ENCODE results near the gene FAM200A. TPM values are rescaled to one million over a fixed set of nuclear protein-coding genes. Genes with fewer than 3 reads are reported as not detected.
A peak's percentile ranks its signal among the peaks of the same experiment; 100 is the strongest.
"Not testable (repeated sequence)": the region's sequence is repeated elsewhere in the genome, so short reads cannot be mapped to it uniquely, and the experiment has no call there.

The FAM200A gene
- total and polyA plus RNA-seq, 2 donors (not counting 1 experiment from before 2014, with no cell fraction given) = 9.0 to 9.7 TPM

GRCh38 chr7:99505324-99505662 lies 46.6 kb downstream of the FAM200A start:
- DNase-seq (ENCODE audit: low read depth in 2 of 2) = no peak
- Histone ChIP-seq H3K27ac (ENCODE audit: insufficient read depth, low read length) (peak overlapping the region; percentile 89), H3K79me2 (ENCODE audit: control insufficient read depth, insufficient read depth, low read length) (peaks cover 37% of the 10 kb centered on the region)

DNA sequence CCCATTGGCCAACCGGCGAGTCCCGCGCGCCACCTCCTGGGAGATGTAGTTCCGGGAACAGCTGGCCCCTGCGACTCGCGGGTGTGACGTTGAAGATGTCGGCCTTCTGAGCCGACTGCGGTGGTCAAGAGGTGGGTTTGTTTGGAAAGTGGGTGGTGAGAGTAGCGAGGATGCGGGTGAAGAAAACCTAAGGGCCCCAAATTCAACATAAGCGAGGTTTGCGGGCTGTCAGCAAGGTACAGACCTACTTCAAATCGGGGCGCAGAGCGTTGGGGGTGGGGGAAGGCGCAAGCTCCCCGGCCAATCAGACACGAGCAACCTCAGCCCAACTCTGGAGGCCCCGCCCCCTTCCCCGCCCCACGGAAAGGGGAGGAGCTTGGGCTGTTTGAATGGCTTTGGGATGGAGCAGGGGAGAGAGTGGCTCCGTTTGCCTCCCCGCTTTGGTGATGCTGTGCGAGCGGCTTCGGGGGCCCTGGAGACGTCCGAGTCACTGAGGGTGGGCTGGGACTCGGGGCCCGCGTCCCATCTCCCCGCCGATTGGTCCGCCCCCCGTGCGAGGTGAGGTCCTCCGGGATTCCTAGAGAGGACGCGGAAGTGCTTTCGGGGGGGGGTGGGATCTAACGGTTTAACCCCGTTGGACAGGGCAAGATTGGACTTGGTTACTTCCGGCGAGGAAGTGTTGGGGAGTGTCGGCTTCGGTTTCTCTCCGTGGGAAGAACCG lies 47.2 kb downstream of the FAM200A start, which contains the start of gene ZKSCAN5:
Gene ZKSCAN5, plus strand, starts transcription at position 60 of the 721 bp plus-strand sequence. CDS start 1,383 bp downstream, outside the sequence.
- H3K27ac ChIP-seq (ENCODE audit: insufficient read depth, low read length) = peak within 1 kb of the TSS; percentile 89
- H4K20me1 ChIP-seq (ENCODE audit: control insufficient read depth, extremely low read depth, insufficient read depth, low read length) = no peaks in the 10 kb centered on the region
- H3K36me3 ChIP-seq (ENCODE audit: control insufficient read depth, insufficient read depth, low read length) = no peaks in the 10 kb centered on the region
- H2AFZ ChIP-seq (ENCODE audit: low read length) = peak within 1 kb of the TSS; percentile 92
- H3K9ac ChIP-seq (ENCODE audit: insufficient read depth, low read length) = peak within 1 kb of the TSS; percentile 79
- peak within 1 kb of the TSS; percentile 71 for H3K4me2 ChIP-seq (ENCODE audit: extremely low read depth, insufficient read depth, low read length)
- TF ChIP-seq EZH2 (IDR thresholded peaks at IDR 0.05; ENCODE audit: low read length, missing control alignments) = no peak
- TF ChIP-seq, protein P1, sequence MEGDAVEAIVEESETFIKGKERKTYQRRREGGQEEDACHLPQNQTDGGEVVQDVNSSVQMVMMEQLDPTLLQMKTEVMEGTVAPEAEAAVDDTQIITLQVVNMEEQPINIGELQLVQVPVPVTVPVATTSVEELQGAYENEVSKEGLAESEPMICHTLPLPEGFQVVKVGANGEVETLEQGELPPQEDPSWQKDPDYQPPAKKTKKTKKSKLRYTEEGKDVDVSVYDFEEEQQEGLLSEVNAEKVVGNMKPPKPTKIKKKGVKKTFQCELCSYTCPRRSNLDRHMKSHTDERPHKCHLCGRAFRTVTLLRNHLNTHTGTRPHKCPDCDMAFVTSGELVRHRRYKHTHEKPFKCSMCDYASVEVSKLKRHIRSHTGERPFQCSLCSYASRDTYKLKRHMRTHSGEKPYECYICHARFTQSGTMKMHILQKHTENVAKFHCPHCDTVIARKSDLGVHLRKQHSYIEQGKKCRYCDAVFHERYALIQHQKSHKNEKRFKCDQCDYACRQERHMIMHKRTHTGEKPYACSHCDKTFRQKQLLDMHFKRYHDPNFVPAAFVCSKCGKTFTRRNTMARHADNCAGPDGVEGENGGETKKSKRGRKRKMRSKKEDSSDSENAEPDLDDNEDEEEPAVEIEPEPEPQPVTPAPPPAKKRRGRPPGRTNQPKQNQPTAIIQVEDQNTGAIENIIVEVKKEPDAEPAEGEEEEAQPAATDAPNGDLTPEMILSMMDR (conservative IDR thresholded peaks at IDR 0.05 in 1 of 2, IDR thresholded peaks at IDR 0.05 in 1 of 2; ENCODE audit: low read depth in 1 of 2, low read length in 2 of 2) = no peak
- H3K27me3 ChIP-seq (ENCODE audit: control insufficient read depth, insufficient read depth, low read length) = no peaks in the 10 kb centered on the region
- DNase-seq (ENCODE audit: low read depth in 2 of 2) = peak; percentile 97 to 98
- H3K4me3 ChIP-seq (replicated peaks in 1 of 4; ENCODE audit: control extremely low read depth in 1 of 4, insufficient read depth in 1 of 4, low read depth in 3 of 4, low read length in 4 of 4) = peak within 1 kb of the TSS; percentile 63 to 97 (median 86)
- H3K9me3 ChIP-seq (ENCODE audit: control insufficient read depth, insufficient read depth, low read depth, low read length) = no peaks in the 10 kb centered on the region
- peaks cover 3% of the 10 kb centered on the region for H3K4me1 ChIP-seq (ENCODE audit: control insufficient read depth, extremely low read depth, insufficient read depth, low read length)
- peaks cover 39% of the 10 kb centered on the region for H3K79me2 ChIP-seq (ENCODE audit: control insufficient read depth, insufficient read depth, low read length)

More at GRCh38 chr7:99505324-99505662, 46.6 kb downstream of the FAM200A start:
- peak overlapping the region; percentile 71 for H3K4me2 ChIP-seq (ENCODE audit: extremely low read depth, insufficient read depth, low read length)
- no peaks in the 10 kb centered on the region for H4K20me1 ChIP-seq (ENCODE audit: control insufficient read depth, extremely low read depth, insufficient read depth, low read length)
- H3K9ac ChIP-seq (ENCODE audit: insufficient read depth, low read length) = peak overlapping the region; percentile 79
- no peak overlapping the region for H2AFZ ChIP-seq (ENCODE audit: low read length)
- no peaks in the 10 kb centered on the region for H3K36me3 ChIP-seq (ENCODE audit: control insufficient read depth, insufficient read depth, low read length)
- peak overlapping the region; percentile 63 to 97 (median 86) for H3K4me3 ChIP-seq (replicated peaks in 1 of 4; ENCODE audit: control extremely low read depth in 1 of 4, insufficient read depth in 1 of 4, low read depth in 3 of 4, low read length in 4 of 4)
- H3K4me1 ChIP-seq (ENCODE audit: control insufficient read depth, extremely low read depth, insufficient read depth, low read length) = peaks cover 3% of the 10 kb centered on the region
- no peaks in the 10 kb centered on the region for H3K9me3 ChIP-seq (ENCODE audit: control insufficient read depth, insufficient read depth, low read depth, low read length)
- TF ChIP-seq, protein P1 (conservative IDR thresholded peaks at IDR 0.05 in 1 of 2, IDR thresholded peaks at IDR 0.05 in 1 of 2; ENCODE audit: low read depth in 1 of 2, low read length in 2 of 2) = no peak
- H3K27me3 ChIP-seq (ENCODE audit: control insufficient read depth, insufficient read depth, low read length) = no peaks in the 10 kb centered on the region

- no peaks in the 10 kb centered on the region for H3K9me3 ChIP-seq (ENCODE audit: control insufficient read depth, insufficient read depth, low read depth, low read length)
- H3K9ac ChIP-seq (ENCODE audit: insufficient read depth, low read length) = no peak overlapping the region
- H3K27me3 ChIP-seq (ENCODE audit: control insufficient read depth, insufficient read depth, low read length) = no peaks in the 10 kb centered on the region
- peak in 1 of 2 donors; percentile 96 for DNase-seq (ENCODE audit: low read depth in 2 of 2)
- no peaks in the 10 kb centered on the region for H4K20me1 ChIP-seq (ENCODE audit: control insufficient read depth, extremely low read depth, insufficient read depth, low read length)
- peak overlapping the region; percentile 68 for H3K4me2 ChIP-seq (ENCODE audit: extremely low read depth, insufficient read depth, low read length)
- peaks cover 3% of the 10 kb centered on the region for H3K4me1 ChIP-seq (ENCODE audit: control insufficient read depth, extremely low read depth, insufficient read depth, low read length)
- peak overlapping the region; percentile 48 to 97 (median 86) for H3K4me3 ChIP-seq (replicated peaks in 1 of 4; ENCODE audit: control extremely low read depth in 1 of 4, insufficient read depth in 1 of 4, low read depth in 3 of 4, low read length in 4 of 4)
- H3K79me2 ChIP-seq (ENCODE audit: control insufficient read depth, insufficient read depth, low read length) = peaks cover 44% of the 10 kb centered on the region
- TF ChIP-seq EZH2 (IDR thresholded peaks at IDR 0.05; ENCODE audit: low read length, missing control alignments) = no peak
- TF ChIP-seq, protein P1 (conservative IDR thresholded peaks at IDR 0.05 in 1 of 2, IDR thresholded peaks at IDR 0.05 in 1 of 2; ENCODE audit: low read depth in 1 of 2, low read length in 2 of 2) = no peak
- peak overlapping the region; percentile 89 for H3K27ac ChIP-seq (ENCODE audit: insufficient read depth, low read length)
- no peaks in the 10 kb centered on the region for H3K36me3 ChIP-seq (ENCODE audit: control insufficient read depth, insufficient read depth, low read length)
- H2AFZ ChIP-seq (ENCODE audit: low read length) = peak overlapping the region; percentile 86
These were observed 47.7 kb downstream of the FAM200A start for GRCh38 chr7:99504281-99504602.

DNA sequence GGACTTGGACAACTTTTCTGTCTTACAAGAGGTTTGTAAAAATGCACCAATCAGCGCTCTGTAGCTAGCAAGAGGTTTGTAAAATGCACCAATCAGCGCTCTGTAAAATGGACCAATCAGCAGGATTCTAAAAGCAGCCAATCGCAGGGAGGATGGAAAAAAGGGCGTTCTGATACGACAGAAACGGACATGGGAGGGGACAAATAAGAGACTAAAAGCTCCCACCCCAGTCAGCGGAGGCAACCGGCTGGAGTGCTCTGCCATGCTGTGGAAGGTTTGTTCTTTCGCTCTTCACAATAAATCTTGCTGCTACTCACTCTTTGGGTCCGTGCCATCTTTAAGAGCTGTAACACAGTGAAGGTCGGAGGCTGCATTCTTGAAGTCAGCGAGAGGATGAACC lies 50.7 kb downstream of the FAM200A start:
- not testable (repeated sequence) for H3K4me2 ChIP-seq (ENCODE audit: extremely low read depth, insufficient read depth, low read length); DNase-seq (ENCODE audit: low read depth in 2 of 2)
- peaks cover 54% of the 10 kb centered on the region for H3K79me2 ChIP-seq (ENCODE audit: control insufficient read depth, insufficient read depth, low read length)

More for the DNA sequence above, 50.7 kb downstream of the FAM200A start:
- peak overlapping the region in 2 of 4 experiments; percentile 99 for H3K4me3 ChIP-seq (replicated peaks in 1 of 4; ENCODE audit: control extremely low read depth in 1 of 4, insufficient read depth in 1 of 4, low read depth in 3 of 4, low read length in 4 of 4)
- not testable (repeated sequence) for H3K36me3 ChIP-seq (ENCODE audit: control insufficient read depth, insufficient read depth, low read length); H2AFZ ChIP-seq (ENCODE audit: low read length); H4K20me1 ChIP-seq (ENCODE audit: control insufficient read depth, extremely low read depth, insufficient read depth, low read length); H3K9me3 ChIP-seq (ENCODE audit: control insufficient read depth, insufficient read depth, low read depth, low read length); H3K27ac ChIP-seq (ENCODE audit: insufficient read depth, low read length); H3K27me3 ChIP-seq (ENCODE audit: control insufficient read depth, insufficient read depth, low read length); H3K4me1 ChIP-seq (ENCODE audit: control insufficient read depth, extremely low read depth, insufficient read depth, low read length); H3K9ac ChIP-seq (ENCODE audit: insufficient read depth, low read length)
